Measurements from ENCODE around the gene PRKN.

Gene PRKN

GRCh38 chr6:161622779-161623178, 1104.8 kb downstream of the PRKN start:
- H3F3A ChIP-seq (ENCODE audit: insufficient read depth, low read length) = no peaks in the 10 kb centered on the region
- no peak overlapping the region for H3K27ac ChIP-seq (ENCODE audit: low read depth, low read length, poor library complexity, severe bottlenecking)
- H3K9ac ChIP-seq (ENCODE audit: low read length) = no peak overlapping the region
- H3K9me2 ChIP-seq (ENCODE audit: low read depth, low read length) = no peaks in the 10 kb centered on the region
- no peak overlapping the region for H3K4me3 ChIP-seq (ENCODE audit: low read depth, low read length, poor library complexity, severe bottlenecking)
- H3K9me3 ChIP-seq (ENCODE audit: low read length) = no peaks in the 10 kb centered on the region
- peaks cover 7% of the 10 kb centered on the region for H3K4me1 ChIP-seq (ENCODE audit: insufficient read depth, low read length, severe bottlenecking)
- no peaks in the 10 kb centered on the region for H3K79me2 ChIP-seq (ENCODE audit: insufficient read depth, low read length)
- no peaks in the 10 kb centered on the region for H3K27me3 ChIP-seq (ENCODE audit: insufficient read depth, low read length)
- no peak for TF ChIP-seq CTCF (IDR thresholded peaks at IDR 0.05; ENCODE audit: low read length)
- TF ChIP-seq EZH2 (IDR thresholded peaks at IDR 0.05; ENCODE audit: borderline replicate concordance, low read length) = no peak
- H4K20me1 ChIP-seq (ENCODE audit: insufficient read depth, low read length) = no peaks in the 10 kb centered on the region
- no peak overlapping the region for H3K4me2 ChIP-seq (ENCODE audit: low read length)
- H2AFZ ChIP-seq (ENCODE audit: low read length) = no peak overlapping the region
- no peaks in the 10 kb centered on the region for H3K36me3 ChIP-seq (ENCODE audit: insufficient read depth, low read length)

- Histone ChIP-seq H2AFZ (ENCODE audit: low read length) (no peak overlapping the region), H3K4me1 (ENCODE audit: insufficient read depth, low read length, severe bottlenecking) (peaks cover 7% of the 10 kb centered on the region), H3K36me3 (ENCODE audit: insufficient read depth, low read length) (no peaks in the 10 kb centered on the region), H3K4me3 (ENCODE audit: low read depth, low read length, poor library complexity, severe bottlenecking) (no peak overlapping the region), H3K9me3 (ENCODE audit: low read length) (no peaks in the 10 kb centered on the region), H3K27me3 (ENCODE audit: insufficient read depth, low read length) (no peaks in the 10 kb centered on the region), H3K79me2 (ENCODE audit: insufficient read depth, low read length) (no peaks in the 10 kb centered on the region), H3K4me2 (ENCODE audit: low read length) (no peak overlapping the region), H3F3A (ENCODE audit: insufficient read depth, low read length) (no peaks in the 10 kb centered on the region), H3K9me2 (ENCODE audit: low read depth, low read length) (no peaks in the 10 kb centered on the region), H4K20me1 (ENCODE audit: insufficient read depth, low read length) (no peaks in the 10 kb centered on the region), H3K9ac (ENCODE audit: low read length) (no peak overlapping the region), H3K27ac (ENCODE audit: low read depth, low read length, poor library complexity, severe bottlenecking) (no peak overlapping the region)
- TF ChIP-seq CTCF (IDR thresholded peaks at IDR 0.05; ENCODE audit: low read length) (peak; percentile 69), EZH2 (IDR thresholded peaks at IDR 0.05; ENCODE audit: borderline replicate concordance, low read length) (no peak)
Observed at GRCh38 chr6:161618831-161619454, 1108.6 kb downstream of the PRKN start.

GRCh38 chr6:161613711-161614110, 1113.9 kb downstream of the PRKN start:
- H3K9me2 ChIP-seq (ENCODE audit: low read depth, low read length) = no peaks in the 10 kb centered on the region
- H3K79me2 ChIP-seq (ENCODE audit: insufficient read depth, low read length) = no peaks in the 10 kb centered on the region
- no peak overlapping the region for H2AFZ ChIP-seq (ENCODE audit: low read length)
- TF ChIP-seq CTCF (IDR thresholded peaks at IDR 0.05; ENCODE audit: low read length) (no peak), EZH2 (IDR thresholded peaks at IDR 0.05; ENCODE audit: borderline replicate concordance, low read length) (no peak)
- H3K9me3 ChIP-seq (ENCODE audit: low read length) = no peaks in the 10 kb centered on the region
- no peaks in the 10 kb centered on the region for H3K4me1 ChIP-seq (ENCODE audit: insufficient read depth, low read length, severe bottlenecking)
- no peak overlapping the region for H3K4me3 ChIP-seq (ENCODE audit: low read depth, low read length, poor library complexity, severe bottlenecking)
- H3K4me2 ChIP-seq (ENCODE audit: low read length) = no peak overlapping the region
- no peaks in the 10 kb centered on the region for H3F3A ChIP-seq (ENCODE audit: insufficient read depth, low read length)
- H3K36me3 ChIP-seq (ENCODE audit: insufficient read depth, low read length) = no peaks in the 10 kb centered on the region
- no peak overlapping the region for H3K9ac ChIP-seq (ENCODE audit: low read length)
- H3K27me3 ChIP-seq (ENCODE audit: insufficient read depth, low read length) = no peaks in the 10 kb centered on the region
- no peaks in the 10 kb centered on the region for H4K20me1 ChIP-seq (ENCODE audit: insufficient read depth, low read length)
- H3K27ac ChIP-seq (ENCODE audit: low read depth, low read length, poor library complexity, severe bottlenecking) = no peak overlapping the region

Data from OCI-LY1 (cell line).